Chondrocyte (in vitro differentiated cells): ENCODE data around the gene IQSEC3. TPM values are rescaled to one million over a fixed set of nuclear protein-coding genes. Genes with fewer than 3 reads are reported as not detected.

ENCODE experiments used
- DNase-seq: peaks from one replicate; pipeline ENCODE4 v3.0.0; 2021; ENCODE audit warnings: mixed read lengths, low spot score
- H3K27ac Mint-ChIP-seq: one replicate; pipeline ENCODE4 v1.8.0; 2021; ENCODE audit warnings: mild to moderate bottlenecking, moderate library complexity, mixed read lengths; ENCODE audit not compliant: unreplicated experiment
- H3K27me3 Mint-ChIP-seq: 2 replicates; pipeline ENCODE4 v1.8.0; 2021; ENCODE audit warnings: low read depth, mixed read lengths
- H3K36me3 Mint-ChIP-seq: 2 replicates; pipeline ENCODE4 v1.8.0; 2021; ENCODE audit warnings: low read depth, mixed read lengths
- H3K4me1 Mint-ChIP-seq: 2 replicates; pipeline ENCODE4 v1.8.0; 2021; ENCODE audit warnings: low read depth, mild to moderate bottlenecking, mixed read lengths
- H3K4me3 Mint-ChIP-seq: one replicate; pipeline ENCODE4 v1.8.0; 2021; ENCODE audit warnings: mild to moderate bottlenecking, moderate library complexity, mixed read lengths; ENCODE audit not compliant: unreplicated experiment
- H3K9me3 Mint-ChIP-seq: 2 replicates; pipeline ENCODE4 v1.8.0; 2021; ENCODE audit warnings: low read depth, mixed read lengths
- CTCF ChIP-seq: fragments of 200-600 bp; sonication (generic); IDR thresholded peaks from 2 replicates; pipeline ENCODE4 v1.5.0; 2021; ENCODE audit warnings: antibody characterized with exemption, mild to moderate bottlenecking, moderate library complexity
- total RNA-seq: library from RNA; stranded (reverse); gene quantifications from 3 replicates; pipeline ENCODE4 v1.2.1, GENCODE V29; 2021

IQSEC3 gene
- total RNA-seq, 1 donor from 2014 or later = not detected

GRCh38 chr12:189622-189962 is 123.0 kb downstream of the IQSEC3 start:
- TF ChIP-seq CTCF = no peak
- Mint-ChIP-seq H3K9me3 (no peaks in the 10 kb centered on the region), H3K27ac (no peak overlapping the region), H3K4me3 (peak overlapping the region; percentile 33), H3K27me3 (peaks cover 27% of the 10 kb centered on the region), H3K36me3 (no peaks in the 10 kb centered on the region), H3K4me1 (peaks cover 13% of the 10 kb centered on the region)
- no peak for DNase-seq

GRCh38 chr12:190881-191280 is 124.3 kb downstream of the IQSEC3 start:
- no peaks in the 10 kb centered on the region for H3K9me3 Mint-ChIP-seq

DNA sequence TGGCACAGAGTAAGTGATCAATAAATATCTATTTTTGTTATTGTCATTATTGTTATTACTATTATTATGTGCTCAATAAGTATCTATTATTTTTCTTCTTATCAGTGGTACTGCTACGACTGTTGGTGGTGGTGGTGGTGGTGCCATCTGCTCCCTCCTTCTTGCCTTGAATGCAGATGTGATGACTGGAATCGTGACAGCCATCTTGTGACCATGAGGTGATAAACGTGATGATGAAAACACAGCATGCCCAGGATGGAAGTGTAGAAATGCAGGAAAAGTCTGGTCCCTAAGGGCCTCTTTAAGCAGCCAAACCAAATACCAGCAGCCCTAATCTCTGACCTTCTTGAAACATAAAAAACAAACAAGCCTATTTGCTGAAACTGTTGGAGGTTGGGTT is 125.0 kb downstream of the IQSEC3 start:
- Mint-ChIP-seq H3K27ac (no peak overlapping the region), H3K27me3 (peaks cover 29% of the 10 kb centered on the region), H3K4me3 (no peak overlapping the region), H3K36me3 (no peaks in the 10 kb centered on the region), H3K9me3 (no peaks in the 10 kb centered on the region), H3K4me1 (peaks cover 13% of the 10 kb centered on the region)
- no peak for TF ChIP-seq CTCF
- no peak for DNase-seq

More at GRCh38 chr12:190881-191280, 124.3 kb downstream of the IQSEC3 start:
- no peak for DNase-seq
- Mint-ChIP-seq H3K27me3 (peaks cover 29% of the 10 kb centered on the region), H3K27ac (peak overlapping the region; percentile 32), H3K36me3 (no peaks in the 10 kb centered on the region), H3K4me1 (peaks cover 13% of the 10 kb centered on the region), H3K4me3 (no peak overlapping the region)
- TF ChIP-seq CTCF = no peak

- Mint-ChIP-seq H3K27me3 (peaks cover 39% of the 10 kb centered on the region), H3K27ac (no peak overlapping the region), H3K4me3 (no peak overlapping the region), H3K4me1 (peaks cover 13% of the 10 kb centered on the region), H3K9me3 (no peaks in the 10 kb centered on the region), H3K36me3 (no peaks in the 10 kb centered on the region)
- TF ChIP-seq CTCF = no peak
- DNase-seq = peak; percentile 57
Measured at GRCh38 chr12:193261-193660, 126.7 kb downstream of the IQSEC3 start.

GRCh38 chr12:194276-194675 is 127.7 kb downstream of the IQSEC3 start:
- Mint-ChIP-seq H3K4me1 (peaks cover 6% of the 10 kb centered on the region), H3K36me3 (no peaks in the 10 kb centered on the region), H3K27ac (no peak overlapping the region), H3K4me3 (no peak overlapping the region), H3K27me3 (peaks cover 44% of the 10 kb centered on the region), H3K9me3 (no peaks in the 10 kb centered on the region)
- DNase-seq = peak; percentile 56
- no peak for TF ChIP-seq CTCF
